K562 (cell line): ENCODE results near the gene ECE2. TPM values are rescaled to one million over a fixed set of nuclear protein-coding genes. Genes with fewer than 3 reads are reported as not detected.

Experiments
- CREB1 ChIP-seq, 2 experiments: sonication (generic) in 1 of 2; formaldehyde crosslinking in 1 of 2; IDR thresholded peaks; 2 replicates each; pipeline versions ENCODE4 v1.6.1 to v1.8.0; 2012 to 2022; ENCODE audit warnings: inconsistent platforms in 1 of 2, mild to moderate bottlenecking in 1 of 2, missing genetic modification reagents in 1 of 2, moderate library complexity in 1 of 2
- HDAC2 ChIP-seq: fragments of 450-650 bp; IDR thresholded peaks from 2 replicates; pipeline ENCODE4 v1.6.1; 2016; ENCODE audit warnings: mild to moderate bottlenecking
- HMG20A ChIP-seq: fragments of 450-650 bp; formaldehyde crosslinking; conservative IDR thresholded peaks from 2 replicates; pipeline ENCODE4 v1.4.0; 2020; ENCODE audit warnings: mild to moderate bottlenecking, mixed read lengths
- HNRNPLL ChIP-seq: fragments of 200-400 bp; formaldehyde crosslinking; IDR thresholded peaks from 2 replicates; pipeline ENCODE4 v1.6.1; 2017; ENCODE audit warnings: low read length, low read depth, mild to moderate bottlenecking; ENCODE audit not compliant: poor library complexity, severe bottlenecking
- IFI16 ChIP-seq: fragments of 250-450 bp; sonication (Bioruptor Pico); IDR thresholded peaks from 2 replicates; pipeline ENCODE4 v2.1.2; 2022; ENCODE audit warnings: mild to moderate bottlenecking, inconsistent platforms
- ILF3 ChIP-seq: fragments of 450-650 bp; IDR thresholded peaks from 2 replicates; pipeline ENCODE4 v1.6.1; 2018; ENCODE audit warnings: antibody characterized with exemption, mild to moderate bottlenecking, moderate library complexity, borderline replicate concordance
- KDM2B ChIP-seq: fragments of 250-450 bp; sonication (Bioruptor Pico); IDR thresholded peaks from 2 replicates; pipeline ENCODE4 v1.8.0; 2021; ENCODE audit warnings: mild to moderate bottlenecking, moderate library complexity
- KLF6 ChIP-seq: fragments of 250-450 bp; sonication (Bioruptor Pico); IDR thresholded peaks from 2 replicates; pipeline ENCODE4 v1.4.0; 2020; ENCODE audit warnings: mild to moderate bottlenecking, moderate library complexity, borderline replicate concordance
- MECOM ChIP-seq: fragments of 250-450 bp; sonication (Bioruptor Pico); IDR thresholded peaks from 2 replicates; pipeline ENCODE4 v1.8.0; 2022; ENCODE audit warnings: inconsistent platforms
- RAD21 ChIP-seq, 2 experiments: fragments of 250-450 bp in 1 of 2; fragments of 450-650 bp in 1 of 2; sonication (Bioruptor Pico) in 1 of 2; formaldehyde crosslinking in 1 of 2; IDR thresholded peaks in 1 of 2; conservative IDR thresholded peaks in 1 of 2; 2 replicates each; pipeline versions ENCODE4 v1.4.0 to v1.8.0; 2020 to 2022; ENCODE audit warnings: mild to moderate bottlenecking in 2 of 2, moderate library complexity in 1 of 2
- RBM15 ChIP-seq: fragments of 200-400 bp; formaldehyde crosslinking; IDR thresholded peaks from 2 replicates; pipeline ENCODE4 v1.6.1; 2018; ENCODE audit warnings: mild to moderate bottlenecking, low read length, moderate library complexity; ENCODE audit not compliant: insufficient read depth
- RFX1 ChIP-seq: fragments of 450-650 bp; IDR thresholded peaks from 2 replicates; pipeline ENCODE4 v1.6.1; 2016; ENCODE audit warnings: mild to moderate bottlenecking, moderate library complexity
- SMARCA4 ChIP-seq: fragments of 450-650 bp; IDR thresholded peaks from 2 replicates; pipeline ENCODE4 v1.6.1; 2016
- TGIF2 ChIP-seq: sonication (generic); formaldehyde crosslinking; IDR thresholded peaks from 2 replicates; pipeline ENCODE4 v1.8.1; 2022; ENCODE audit warnings: mild to moderate bottlenecking, missing genetic modification reagents, moderate library complexity
- WHSC1 ChIP-seq: IDR thresholded peaks from one replicate; pipeline ENCODE4 v1.6.1; 2012; ENCODE audit warnings: low read length, control low read depth, inconsistent platforms
- XRCC3 ChIP-seq: fragments of 450-650 bp; IDR thresholded peaks from 2 replicates; pipeline ENCODE4 v1.6.1; 2017; ENCODE audit warnings: mild to moderate bottlenecking, moderate library complexity
- ZNF551 ChIP-seq: fragments of 250-450 bp; sonication (Bioruptor Pico); IDR thresholded peaks from 2 replicates; pipeline ENCODE4 v1.5.0; 2021; ENCODE audit warnings: mild to moderate bottlenecking, moderate library complexity
- polyA plus RNA-seq, 8 experiments: library from polyadenylated mRNA; depleted of rRNA in 4 of 8; stranded (reverse) in 5 of 8; unstranded in 3 of 8; fragments of >200 nt; fragmentation: Nextera tagmentation in 2 of 8; fragmentation: Illumina TruSeq in 1 of 8; extraction: Ambion mirVana in 2 of 8; extraction: Trizol in 1 of 8; gene quantifications; 2 replicates each; pipeline versions ENCODE4 v1.2.1 to v1.2.3, GENCODE V29; 2011 to 2014; ENCODE audit warnings: inconsistent platforms in 1 of 8, missing spikeins in 1 of 8
- total RNA-seq, 7 experiments: library from RNA; depleted of rRNA in 6 of 7; stranded (reverse); fragments of >200 nt in 6 of 7; fragmentation: Illumina TruSeq in 2 of 7; extraction: Trizol in 2 of 7; gene quantifications; 2 replicates each; pipeline versions ENCODE4 v1.2.1 to v1.2.3, GENCODE V29; 2011 to 2021; ENCODE audit warnings: low replicate concordance in 1 of 7
- TF ChIP-seq, protein P1 (sequence below): fragments of 250-450 bp; sonication (Bioruptor Pico); IDR thresholded peaks from 2 replicates; pipeline ENCODE4 v1.8.0; 2021; ENCODE audit warnings: mild to moderate bottlenecking, moderate library complexity
- TF ChIP-seq, protein P2 (sequence below): IDR thresholded peaks from 2 replicates; pipeline ENCODE4 v1.6.1; 2016; ENCODE audit warnings: missing genetic modification characterization, missing compliant biosample characterization
- TF ChIP-seq, protein P3 (sequence below), 2 experiments: IDR thresholded peaks; 2 replicates each; pipeline ENCODE4 v1.6.1; 2011; ENCODE audit warnings: borderline replicate concordance in 1 of 2, control low read depth in 1 of 2, low read depth in 1 of 2, low read length in 1 of 2, mild to moderate bottlenecking in 1 of 2, mixed read lengths in 1 of 2, moderate library complexity in 1 of 2; ENCODE audit not compliant: insufficient read depth in 1 of 2, insufficient read length in 1 of 2, poor library complexity in 1 of 2, severe bottlenecking in 1 of 2; ENCODE audit errors: extremely low read depth in 1 of 2

ECE2 gene
- total and polyA plus RNA-seq, 9 of the 15 experiments (the other 6 are each of a cell fraction or from before 2014, with no cell fraction given) = not detected

DNA sequence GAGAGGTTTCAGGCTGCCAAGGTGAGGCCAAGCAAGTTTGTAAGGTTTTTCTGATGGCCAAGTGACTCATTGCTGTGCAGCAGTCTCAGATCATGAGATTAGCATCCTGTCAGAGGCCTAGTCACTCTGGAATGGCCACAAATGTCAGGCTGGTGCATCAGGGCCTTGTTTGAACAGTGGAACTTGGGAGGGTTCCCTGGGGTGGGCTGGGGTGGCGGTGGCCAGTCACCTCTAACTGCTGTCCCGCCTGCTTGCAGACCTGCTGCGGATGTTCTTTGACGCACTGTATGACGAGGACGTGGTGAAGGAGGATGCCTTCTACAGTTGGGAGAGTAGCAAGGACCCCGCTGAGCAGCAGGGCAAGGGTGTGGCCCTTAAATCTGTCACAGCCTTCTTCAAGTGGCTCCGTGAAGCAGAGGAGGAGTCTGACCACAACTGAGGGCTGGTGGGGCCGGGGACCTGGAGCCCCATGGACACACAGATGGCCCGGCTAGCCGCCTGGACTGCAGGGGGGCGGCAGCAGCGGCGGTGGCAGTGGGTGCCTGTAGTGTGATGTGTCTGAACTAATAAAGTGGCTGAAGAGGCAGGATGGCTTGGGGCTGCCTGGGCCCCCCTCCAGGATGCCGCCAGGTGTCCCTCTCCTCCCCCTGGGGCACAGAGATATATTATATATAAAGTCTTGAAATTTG lies 58.8 kb downstream of the ECE2 start (continued):
- no peak for TF ChIP-seq ZNF551 (CRISPR knock-in tag)
- TF ChIP-seq ILF3 = 0 out of 2 replicates have a peak, but pooled peaks have one; percentile 30
- no peak for TF ChIP-seq RAD21 (CRISPR knock-in tag; conservative IDR thresholded peaks at IDR 0.05 in 1 of 2, IDR thresholded peaks at IDR 0.05 in 1 of 2)
- TF ChIP-seq HMG20A = no peak
- 0 out of 2 replicates have a peak, but pooled peaks have one; percentile 29 for TF ChIP-seq HDAC2
- TF ChIP-seq KDM2B = no peak
- TF ChIP-seq, protein P1, sequence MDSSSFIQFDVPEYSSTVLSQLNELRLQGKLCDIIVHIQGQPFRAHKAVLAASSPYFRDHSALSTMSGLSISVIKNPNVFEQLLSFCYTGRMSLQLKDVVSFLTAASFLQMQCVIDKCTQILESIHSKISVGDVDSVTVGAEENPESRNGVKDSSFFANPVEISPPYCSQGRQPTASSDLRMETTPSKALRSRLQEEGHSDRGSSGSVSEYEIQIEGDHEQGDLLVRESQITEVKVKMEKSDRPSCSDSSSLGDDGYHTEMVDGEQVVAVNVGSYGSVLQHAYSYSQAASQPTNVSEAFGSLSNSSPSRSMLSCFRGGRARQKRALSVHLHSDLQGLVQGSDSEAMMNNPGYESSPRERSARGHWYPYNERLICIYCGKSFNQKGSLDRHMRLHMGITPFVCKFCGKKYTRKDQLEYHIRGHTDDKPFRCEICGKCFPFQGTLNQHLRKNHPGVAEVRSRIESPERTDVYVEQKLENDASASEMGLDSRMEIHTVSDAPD (CRISPR knock-in tag) = no peak
- TF ChIP-seq IFI16 (CRISPR knock-in tag) = no peak
- no peak for TF ChIP-seq RBM15
- no peak for TF ChIP-seq MECOM
- TF ChIP-seq, protein P2, sequence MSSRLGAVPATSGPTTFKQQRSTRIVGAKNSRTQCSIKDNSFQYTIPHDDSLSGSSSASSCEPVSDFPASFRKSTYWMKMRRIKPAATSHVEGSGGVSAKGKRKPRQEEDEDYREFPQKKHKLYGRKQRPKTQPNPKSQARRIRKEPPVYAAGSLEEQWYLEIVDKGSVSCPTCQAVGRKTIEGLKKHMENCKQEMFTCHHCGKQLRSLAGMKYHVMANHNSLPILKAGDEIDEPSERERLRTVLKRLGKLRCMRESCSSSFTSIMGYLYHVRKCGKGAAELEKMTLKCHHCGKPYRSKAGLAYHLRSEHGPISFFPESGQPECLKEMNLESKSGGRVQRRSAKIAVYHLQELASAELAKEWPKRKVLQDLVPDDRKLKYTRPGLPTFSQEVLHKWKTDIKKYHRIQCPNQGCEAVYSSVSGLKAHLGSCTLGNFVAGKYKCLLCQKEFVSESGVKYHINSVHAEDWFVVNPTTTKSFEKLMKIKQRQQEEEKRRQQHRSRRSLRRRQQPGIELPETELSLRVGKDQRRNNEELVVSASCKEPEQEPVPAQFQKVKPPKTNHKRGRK = no peak
- TF ChIP-seq WHSC1 = no peak
- TF ChIP-seq KLF6 = no peak
- no peak for TF ChIP-seq RFX1
- TF ChIP-seq TGIF2 (CRISPR knock-in tag) = no peak
- TF ChIP-seq XRCC3 = no peak
- TF ChIP-seq CREB1 (IDR thresholded peaks at IDR 0.05) = peak; percentile 43; the same call in 1 of the 2 replicates
- peak; percentile 15; the same call in 1 of the 2 replicates for TF ChIP-seq CREB1 (CRISPR knock-in tag; IDR thresholded peaks at IDR 0.05)
- TF ChIP-seq, protein P3, sequence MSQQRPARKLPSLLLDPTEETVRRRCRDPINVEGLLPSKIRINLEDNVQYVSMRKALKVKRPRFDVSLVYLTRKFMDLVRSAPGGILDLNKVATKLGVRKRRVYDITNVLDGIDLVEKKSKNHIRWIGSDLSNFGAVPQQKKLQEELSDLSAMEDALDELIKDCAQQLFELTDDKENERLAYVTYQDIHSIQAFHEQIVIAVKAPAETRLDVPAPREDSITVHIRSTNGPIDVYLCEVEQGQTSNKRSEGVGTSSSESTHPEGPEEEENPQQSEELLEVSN (IDR thresholded peaks at IDR 0.05; ENCODE audit: borderline replicate concordance in 1 of 2, extremely low read depth in 1 of 2, insufficient read depth in 1 of 2, insufficient read length in 1 of 2, low read depth in 1 of 2, low read length in 1 of 2, poor library complexity in 1 of 2, severe bottlenecking in 1 of 2) = peak in 1 of 2 experiments; percentile 13
- TF ChIP-seq HNRNPLL = no peak
- peak; percentile 75 for TF ChIP-seq SMARCA4
